K562 (cell line): ENCODE measurements around the gene ANKS1A. TPM values are rescaled to one million over a fixed set of nuclear protein-coding genes. Genes with fewer than 3 reads are reported as not detected.
"Not testable (repeated sequence)": the region's sequence is repeated elsewhere in the genome, so short reads cannot be mapped to it uniquely, and the experiment has no call there.

Experiments used
- ATAC-seq: fragments of 200-7000 bp; cut with Tn5 transposase; 3 replicates; pipeline ENCODE4 v1.9.1; 2020; ENCODE audit warnings: moderate library complexity
- BruUV-seq: library from RNA; stranded (reverse); fragments of 400-500 nt; replicated peaks from 2 replicates; lab custom pipeline; 2021; lab: Mats Ljungman, UMichigan
- CTCF ChIA-PET: fragments of 300-600 bp; formaldehyde crosslinking; extraction: SDS; loops from one replicate; lab custom pipeline; 2021; ENCODE audit warnings: low intra/inter-chr PET ratio; lab: Yijun Ruan, JAX
- POLR2A ChIA-PET: fragments of 300-600, 350-650 bp; sonication (Branson Sonifier 250); formaldehyde crosslinking; extraction: SDS; loops from one replicate; lab custom pipeline; 2021; ENCODE audit warnings: antibody characterized with exemption, inconsistent platforms; lab: Yijun Ruan, JAX
- DNase-seq, 4 experiments: peaks; one replicate each; pipeline versions ENCODE4 v3.0.0 to v3.0.0-alpha.2; 2011 to 2018; ENCODE audit warnings: low spot score in 3 of 4, mixed read lengths in 3 of 4; ENCODE audit errors: extremely low read depth in 1 of 4
- FAIRE-seq: peaks from 2 replicates; lab custom pipeline; 2011; peaks lifted over from hg19 to GRCh38; lab: Jason Lieb, UNC
- H2AFZ ChIP-seq: 2 replicates; pipeline ENCODE4 v1.6.0; 2011; ENCODE audit warnings: low read depth, low read length, control low read depth, inconsistent platforms
- H3K27ac ChIP-seq: fragments of 200-600 bp; 3 replicates; pipeline ENCODE4 v1.8.0; 2011; ENCODE audit warnings: low read depth, mild to moderate bottlenecking, control low read depth, inconsistent platforms, low read length, moderate library complexity, mixed read lengths; ENCODE audit errors: extremely low read depth
- H3K27me3 ChIP-seq, 2 experiments: fragments of 300-600 bp in 1 of 2; 2 replicates in 1 of 2; 3 replicates in 1 of 2; pipeline versions ENCODE4 v1.6.0 to v1.8.0; 2011; ENCODE audit warnings: inconsistent platforms in 2 of 2, low read length in 2 of 2, mild to moderate bottlenecking in 1 of 2, mixed read lengths in 1 of 2, moderate library complexity in 1 of 2; ENCODE audit not compliant: control insufficient read depth in 2 of 2, insufficient read depth in 2 of 2
- H3K36me3 ChIP-seq: fragments of 300-600 bp; 3 replicates; pipeline ENCODE4 v1.8.0; 2011; ENCODE audit warnings: mild to moderate bottlenecking, low read length, inconsistent platforms; ENCODE audit not compliant: control insufficient read depth, insufficient read depth
- H3K4me1 ChIP-seq, 2 experiments: fragments of 200-600 bp in 1 of 2; replicated peaks in 1 of 2; 2 replicates in 1 of 2; 3 replicates in 1 of 2; pipeline versions ENCODE4 v1.5.1 to v1.8.0; 2011; ENCODE audit warnings: inconsistent platforms in 2 of 2, low read length in 2 of 2, mild to moderate bottlenecking in 1 of 2, mixed read lengths in 1 of 2, moderate library complexity in 1 of 2; ENCODE audit not compliant: control insufficient read depth in 2 of 2, insufficient read depth in 2 of 2
- H3K4me2 ChIP-seq: 2 replicates; pipeline ENCODE4 v1.6.1; 2011; ENCODE audit warnings: low read length, control low read depth, inconsistent platforms, mixed read lengths; ENCODE audit not compliant: insufficient read depth
- H3K4me3 ChIP-seq: fragments of 200-600 bp; sonication (generic), shearing (Covaris generic); 2 replicates; pipeline ENCODE4 v1.5.1; 2016; ENCODE audit warnings: control low read depth, inconsistent platforms
- H3K79me2 ChIP-seq: fragments of 200-600 bp; 3 replicates; pipeline ENCODE4 v1.8.0; 2011; ENCODE audit warnings: low read length, inconsistent platforms; ENCODE audit not compliant: control insufficient read depth, insufficient read depth
- H3K9ac ChIP-seq, 2 experiments: 2 replicates each; pipeline versions ENCODE4 v1.6.0 to v1.6.1; 2011; ENCODE audit warnings: low read depth in 2 of 2, low read length in 2 of 2, control low read depth in 1 of 2, inconsistent platforms in 1 of 2, mild to moderate bottlenecking in 1 of 2, mixed read lengths in 1 of 2; ENCODE audit not compliant: insufficient read depth in 1 of 2
- H3K9me1 ChIP-seq: one replicate; pipeline ENCODE4 v1.6.0; 2011; ENCODE audit warnings: inconsistent platforms, mild to moderate bottlenecking, low read length, moderate library complexity; ENCODE audit not compliant: control insufficient read depth, insufficient read depth
- H3K9me3 ChIP-seq: replicated peaks from 2 replicates; pipeline ENCODE4 v1.5.1; 2011; ENCODE audit warnings: low read depth, low read length, inconsistent platforms; ENCODE audit not compliant: control insufficient read depth, insufficient read depth
- H4K20me1 ChIP-seq: replicated peaks from 2 replicates; pipeline ENCODE4 v1.6.1; 2011; ENCODE audit warnings: low read length, inconsistent platforms, mixed read lengths; ENCODE audit not compliant: control insufficient read depth, insufficient read depth
- ARID1B ChIP-seq: fragments of 450-650 bp; IDR thresholded peaks from 2 replicates; pipeline ENCODE4 v1.6.1; 2016; ENCODE audit warnings: antibody characterized with exemption, mild to moderate bottlenecking, inconsistent platforms
- BHLHE40 ChIP-seq: IDR thresholded peaks from 2 replicates; pipeline ENCODE4 v1.6.1; 2011; ENCODE audit warnings: low read length, improper control_type of control experiment
- E2F3 ChIP-seq: fragments of 250-450 bp; sonication (Bioruptor Pico); IDR thresholded peaks from 2 replicates; pipeline ENCODE4 v1.4.0; 2020; ENCODE audit warnings: mild to moderate bottlenecking
- EWSR1 ChIP-seq: fragments of 450-650 bp; IDR thresholded peaks from 2 replicates; pipeline ENCODE4 v1.6.1; 2018; ENCODE audit warnings: borderline replicate concordance, mild to moderate bottlenecking, low read depth, moderate library complexity; ENCODE audit not compliant: partially characterized antibody
- KLF1 ChIP-seq: fragments of 450-650 bp; IDR thresholded peaks from 2 replicates; pipeline ENCODE4 v1.6.1; 2016; ENCODE audit warnings: missing genetic modification characterization, missing compliant biosample characterization
- PHB ChIP-seq: fragments of 250-450 bp; sonication (Bioruptor Pico); IDR thresholded peaks from 2 replicates; pipeline ENCODE4 v1.5.0; 2021
- PML ChIP-seq: IDR thresholded peaks from 2 replicates; pipeline ENCODE4 v1.6.1; 2012; ENCODE audit warnings: low read length, inconsistent platforms
- XRCC4 ChIP-seq: IDR thresholded peaks from one replicate; pipeline ENCODE4 v1.6.1; 2011; ENCODE audit not compliant: insufficient read depth, insufficient read length; ENCODE audit errors: extremely low read depth
- ZNF217 ChIP-seq: sonication (generic); formaldehyde crosslinking; IDR thresholded peaks from 2 replicates; pipeline ENCODE4 v1.8.0; 2022; ENCODE audit warnings: mild to moderate bottlenecking, missing genetic modification reagents
- ZNF282 ChIP-seq: sonication (generic); formaldehyde crosslinking; IDR thresholded peaks from 2 replicates; pipeline ENCODE4 v1.8.1; 2023; ENCODE audit warnings: missing genetic modification reagents
- ZNF324 ChIP-seq: fragments of 250-450 bp; sonication (Bioruptor Pico); IDR thresholded peaks from 2 replicates; pipeline ENCODE4 v1.4.0; 2020; ENCODE audit warnings: mild to moderate bottlenecking
- ZNF699 ChIP-seq: fragments of 250-450 bp; sonication (Bioruptor Pico); IDR thresholded peaks from 2 replicates; pipeline ENCODE4 v1.8.0; 2021; ENCODE audit warnings: mild to moderate bottlenecking, moderate library complexity; ENCODE audit not compliant: insufficient replicate concordance
- ZNF778 ChIP-seq: fragments of 450-650 bp; formaldehyde crosslinking; IDR thresholded peaks from 2 replicates; pipeline ENCODE4 v1.4.0; 2020; ENCODE audit warnings: mild to moderate bottlenecking, moderate library complexity
- ZNF785 ChIP-seq: fragments of 250-450 bp; sonication (Bioruptor Pico); IDR thresholded peaks from 2 replicates; pipeline ENCODE4 v1.4.0; 2020; ENCODE audit warnings: mild to moderate bottlenecking
- ZNF79 ChIP-seq: fragments of 250-450 bp; sonication (Bioruptor Pico); IDR thresholded peaks from 2 replicates; pipeline ENCODE4 v1.4.0; 2020; ENCODE audit warnings: low read depth, mild to moderate bottlenecking, moderate library complexity
- WGBS: fragments of 100-300 bp; shearing (Covaris generic); methylation state at CpG from one replicate; pipeline ENCODE4 v1.1.6; 2016; ENCODE audit warnings: low coverage, mixed read lengths; ENCODE audit not compliant: insufficient coverage; ENCODE audit errors: missing lambda C conversion rate; 5-methylcytosine and 5-hydroxymethylcytosine counted together
- in situ Hi-C: fragments of 300-500 bp; cut with MboI; formaldehyde crosslinking; loops from 4 replicates; pipeline ENCODE4 v1.15.0; 2018; ENCODE audit warnings: inconsistent platforms, mixed read lengths
- intact Hi-C: fragments of 100-400 bp; cut with micrococcal nuclease; formaldehyde crosslinking; loops from 2 replicates; pipeline ENCODE4 v1.14.2; 2022
- polyA plus RNA-seq, 8 experiments: library from polyadenylated mRNA; depleted of rRNA in 4 of 8; stranded (reverse) in 5 of 8; unstranded in 3 of 8; fragments of >200 nt; fragmentation: Nextera tagmentation in 2 of 8; fragmentation: Illumina TruSeq in 1 of 8; extraction: Ambion mirVana in 2 of 8; extraction: Trizol in 1 of 8; gene quantifications; 2 replicates each; pipeline versions ENCODE4 v1.2.1 to v1.2.3, GENCODE V29; 2011 to 2014; ENCODE audit warnings: inconsistent platforms in 1 of 8, missing spikeins in 1 of 8
- total RNA-seq, 7 experiments: library from RNA; depleted of rRNA in 6 of 7; stranded (reverse); fragments of >200 nt in 6 of 7; fragmentation: Illumina TruSeq in 2 of 7; extraction: Trizol in 2 of 7; gene quantifications; 2 replicates each; pipeline versions ENCODE4 v1.2.1 to v1.2.3, GENCODE V29; 2011 to 2021; ENCODE audit warnings: low replicate concordance in 1 of 7
- TF ChIP-seq, protein P1 (sequence below): fragments of 250-450 bp; sonication (Bioruptor Pico); IDR thresholded peaks from 2 replicates; pipeline ENCODE4 v1.5.0; 2021

ANKS1A gene
- total and polyA plus RNA-seq, 9 of the 15 experiments (the other 6 are each of a cell fraction or from before 2014, with no cell fraction given), result 1.1 to 13.8 (median 5.3) TPM

- Histone ChIP-seq H4K20me1 (no peaks in the 10 kb centered on the region), H3K9me1 (no peaks in the 10 kb centered on the region), H3K4me1 (peaks cover 0 to 7% of the 10 kb centered on the region in 2 experiments; a peak in 2 of 5 replicates), H3K27me3 (peaks cover 14 to 18% of the 10 kb centered on the region in 2 experiments), H2AFZ (no peak overlapping the region), H3K36me3 (no peaks in the 10 kb centered on the region), H3K9ac (no peak overlapping the region), H3K27ac (no peak overlapping the region), H3K4me2 (no peak overlapping the region), H3K79me2 (no peaks in the 10 kb centered on the region), H3K9me3 (no peaks in the 10 kb centered on the region), H3K4me3 (no peak overlapping the region)
- BruUV-seq, result no TSS peak
- ChIA-PET CTCF (no interaction called here), POLR2A (no interaction called here)
- in situ Hi-C loops (loop anchor here (5.0 to 25.0 kb wide), 3 partner anchors 144 to 961 kb away; partner anchors contain the start of gene PACSIN1), intact Hi-C loops (no loop called here)
- 2% methylated on average over 3 of the region's 4 CpGs for WGBS
- DNase-seq, result no peak
- FAIRE-seq, result no peak
- ATAC-seq, result no peak
- TF ChIP-seq PHB (no peak), PML (no peak), BHLHE40 (no peak), ZNF699 (no peak), ZNF79 (CRISPR knock-in tag) (no peak), ZNF785 (CRISPR knock-in tag) (no peak), ZNF217 (CRISPR knock-in tag) (no peak), ZNF324 (CRISPR knock-in tag) (no peak), ARID1B (no peak), ZNF778 (CRISPR knock-in tag) (no peak), E2F3 (CRISPR knock-in tag) (no peak), ZNF282 (CRISPR knock-in tag) (no peak), XRCC4 (no peak), KLF1 (no peak), EWSR1 (no peak)
- TF ChIP-seq, protein P1, sequence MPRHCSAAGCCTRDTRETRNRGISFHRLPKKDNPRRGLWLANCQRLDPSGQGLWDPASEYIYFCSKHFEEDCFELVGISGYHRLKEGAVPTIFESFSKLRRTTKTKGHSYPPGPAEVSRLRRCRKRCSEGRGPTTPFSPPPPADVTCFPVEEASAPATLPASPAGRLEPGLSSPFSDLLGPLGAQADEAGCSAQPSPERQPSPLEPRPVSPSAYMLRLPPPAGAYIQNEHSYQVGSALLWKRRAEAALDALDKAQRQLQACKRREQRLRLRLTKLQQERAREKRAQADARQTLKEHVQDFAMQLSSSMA (CRISPR knock-in tag), result no peak
Observed at GRCh38 chr6:35136185-35136584, 247.1 kb downstream of the ANKS1A start.

- not testable (repeated sequence) for H3K79me2 ChIP-seq, H3K9me1 ChIP-seq, H3K36me3 ChIP-seq, H3K4me3 ChIP-seq, H4K20me1 ChIP-seq, H3K9ac ChIP-seq, H3K4me2 ChIP-seq, FAIRE-seq, H3K9me3 ChIP-seq, BruUV-seq, H3K27ac ChIP-seq, H2AFZ ChIP-seq, DNase-seq, ATAC-seq
- in situ Hi-C loops, result loop anchor here (5.0 to 25.0 kb wide), 3 partner anchors 146 to 963 kb away; partner anchors contain the start of gene PACSIN1
- intact Hi-C loops, result loop anchor here (2.0 kb wide), 1 partner anchor 677 kb away; no protein-coding TSS in a partner anchor
- WGBS, result 33% methylated on average over 3 of the region's 3 CpGs
- POLR2A ChIA-PET, result interaction anchor here (0.7 kb wide), 1 partner anchor 247 kb away, joined by 4 read pairs; no protein-coding TSS in a partner anchor
- CTCF ChIA-PET, result interaction anchor here (3.7 kb wide), 1 partner anchor 152 kb away, joined by 17 read pairs; no protein-coding TSS in a partner anchor
- H3K4me1 ChIP-seq, result peaks cover 0 to 13% of the 10 kb centered on the region in 2 experiments; a peak in 2 of 5 replicates
- H3K27me3 ChIP-seq, result peaks cover 3 to 12% of the 10 kb centered on the region in 2 experiments; a peak in 3 of 5 replicates
Observed at GRCh38 chr6:35138191-35138590, 249.1 kb downstream of the ANKS1A start.
